Measurements from ENCODE around the gene EXOSC3. TPM values are rescaled to one million over a fixed set of nuclear protein-coding genes. Genes with fewer than 3 reads are reported as not detected.

Gene EXOSC3
- total and polyA plus RNA-seq, 2 of the 13 experiments (the other 11 are each of a cell fraction or from before 2014, with no cell fraction given): 17.5 to 68.7 TPM

GRCh38 chr9:37806271-37806670 is 21.4 kb upstream of the EXOSC3 start:
- no TSS peak for BruUV-seq (replicated peaks)
- DNase-seq (ENCODE audit: low spot score) (no peak), ATAC-seq (peak; percentile 37; the same call in 1 of the 3 replicates), FAIRE-seq (no peak)
- H4K20me1 ChIP-seq (ENCODE audit: insufficient read depth, low read length): peaks cover 12% of the 10 kb centered on the region; the same call in 1 of the 2 replicates
- in situ Hi-C loops (cut with HindIII; ENCODE audit: extremely low pct_ligation_motif_present, low pct_unique_long_range_greater_than_20kb): no loop called here
- intact Hi-C loops (cut with micrococcal nuclease; ENCODE audit: unreplicated experiment): no loop called here
- H3K79me2 ChIP-seq (ENCODE audit: insufficient read depth, low read length): peaks cover 38% of the 10 kb centered on the region
- peaks cover 0 to 4% of the 10 kb centered on the region in 2 experiments; a peak in 1 of 5 replicates for H3K36me3 ChIP-seq (replicated peaks in 1 of 2; ENCODE audit: control insufficient read depth in 1 of 2, insufficient read depth in 2 of 2, low read length in 2 of 2)
- no peak overlapping the region for H3K4me2 ChIP-seq (ENCODE audit: low read depth, low read length)
- H3K9me3 ChIP-seq (ENCODE audit: low read length): no peaks in the 10 kb centered on the region
- POLR2A ChIA-PET: no interaction called here
- TF ChIP-seq ZFP91 (CRISPR knock-in tag; IDR thresholded peaks at IDR 0.05; ENCODE audit: borderline replicate concordance) (no peak), BCL3 (CRISPR knock-in tag; IDR thresholded peaks at IDR 0.05) (no peak), ZNF589 (CRISPR knock-in tag; conservative IDR thresholded peaks at IDR 0.05) (no peak), IRF9 (CRISPR knock-in tag; IDR thresholded peaks at IDR 0.05; ENCODE audit: borderline replicate concordance) (no peak), ZNF570 (CRISPR knock-in tag; IDR thresholded peaks at IDR 0.05; ENCODE audit: borderline replicate concordance) (no peak), NR2F2 (IDR thresholded peaks at IDR 0.05; ENCODE audit: borderline replicate concordance, low read depth) (no peak), FUBP1 (CRISPR knock-in tag; IDR thresholded peaks at IDR 0.05; ENCODE audit: borderline replicate concordance) (no peak), NFYB (CRISPR knock-in tag; IDR thresholded peaks at IDR 0.05) (no peak), MYNN (CRISPR knock-in tag; IDR thresholded peaks at IDR 0.05; ENCODE audit: low read depth) (no peak), MXD4 (CRISPR knock-in tag; IDR thresholded peaks at IDR 0.05) (no peak), ZC3H13 (CRISPR knock-in tag; IDR thresholded peaks at IDR 0.05) (no peak), NCOR1 (IDR thresholded peaks at IDR 0.05; ENCODE audit: borderline replicate concordance, low read length) (no peak), ZNF652 (CRISPR knock-in tag; IDR thresholded peaks at IDR 0.05; ENCODE audit: borderline replicate concordance, low read depth) (no peak), NBN (conservative IDR thresholded peaks at IDR 0.05) (no peak), ZNF44 (CRISPR knock-in tag; IDR thresholded peaks at IDR 0.05) (no peak), HDAC6 (IDR thresholded peaks at IDR 0.05; ENCODE audit: low read depth, low read length) (no peak), ZNF101 (CRISPR knock-in tag; IDR thresholded peaks at IDR 0.05; ENCODE audit: borderline replicate concordance, low read depth) (no peak), SYNCRIP (IDR thresholded peaks at IDR 0.05; ENCODE audit: insufficient read depth, low read depth, low read length) (no peak), ZNF10 (CRISPR knock-in tag; IDR thresholded peaks at IDR 0.05; ENCODE audit: borderline replicate concordance, low read depth) (no peak)
- no peak overlapping the region for H2AFZ ChIP-seq (ENCODE audit: low read length)
- no peaks in the 10 kb centered on the region for H3K27me3 ChIP-seq (ENCODE audit: control insufficient read depth in 1 of 2, insufficient read depth in 2 of 2, low read length in 2 of 2)
- no peak overlapping the region for H3K4me3 ChIP-seq (replicated peaks in 1 of 3; ENCODE audit: insufficient read depth in 1 of 3, low read depth in 2 of 3, low read length in 3 of 3)
- no peak overlapping the region for H3K9ac ChIP-seq (ENCODE audit: insufficient read depth, low read depth, low read length)
- H3K4me1 ChIP-seq (ENCODE audit: insufficient read depth, low read length): peaks cover 13% of the 10 kb centered on the region
- no peak overlapping the region for H3K27ac ChIP-seq (ENCODE audit: extremely low read length, insufficient read depth, low read length)
- CTCF ChIA-PET (ENCODE audit: low intra/inter-chr PET ratio, low total read pairs): no interaction called here
- WGBS (ENCODE audit: low lambda C conversion rate): 83% methylated on average over 4 of the region's 4 CpGs
